HL-60 (cell line): ENCODE results near the gene TRAM2.

Experiments
- DNase-seq, 2 experiments: peaks; one replicate each; pipeline ENCODE4 v3.0.0-alpha.2; 2010 to 2020; ENCODE audit warnings: low read depth in 1 of 2, low spot score in 1 of 2
- H3K27ac ChIP-seq: fragments of 250-450 bp; sonication (Bioruptor Pico); replicated peaks from 2 replicates; pipeline ENCODE4 v1.5.1; 2020; ENCODE audit warnings: mild to moderate bottlenecking, moderate library complexity
- H3K27me3 ChIP-seq: fragments of 250-450 bp; sonication (Bioruptor Pico); 2 replicates; pipeline ENCODE4 v1.5.1; 2021; ENCODE audit warnings: mild to moderate bottlenecking, moderate library complexity; ENCODE audit not compliant: insufficient read depth, poor library complexity, severe bottlenecking
- H3K4me3 ChIP-seq: replicated peaks from 2 replicates; pipeline ENCODE4 v1.5.1; 2011; ENCODE audit warnings: mild to moderate bottlenecking, control low read depth, low read length; ENCODE audit not compliant: insufficient read depth
- GABPA ChIP-seq: IDR thresholded peaks from 2 replicates; pipeline ENCODE4 v1.6.1; 2012; ENCODE audit warnings: low read depth
- POLR2AphosphoS5 ChIP-seq: IDR thresholded peaks from 2 replicates; pipeline ENCODE4 v1.6.1; 2012; ENCODE audit warnings: low read depth
- REST ChIP-seq: IDR thresholded peaks from 2 replicates; pipeline ENCODE4 v1.6.1; 2012; ENCODE audit warnings: low read depth; ENCODE audit not compliant: insufficient replicate concordance
- SPI1 ChIP-seq: IDR thresholded peaks from 2 replicates; pipeline ENCODE4 v1.6.1; 2012; ENCODE audit warnings: low read depth, mild to moderate bottlenecking, borderline replicate concordance
- TF ChIP-seq, protein P1 (sequence below): IDR thresholded peaks from one replicate; pipeline ENCODE4 v1.5.1; 2011; ENCODE audit warnings: low read length, control low read depth, inconsistent platforms; ENCODE audit not compliant: insufficient read depth

Gene TRAM2

GRCh38 chr6:52566853-52567279 lies 10.0 kb downstream of the TRAM2 start:
- no peak for TF ChIP-seq REST
- TF ChIP-seq SPI1: no peak
- TF ChIP-seq, protein P1, sequence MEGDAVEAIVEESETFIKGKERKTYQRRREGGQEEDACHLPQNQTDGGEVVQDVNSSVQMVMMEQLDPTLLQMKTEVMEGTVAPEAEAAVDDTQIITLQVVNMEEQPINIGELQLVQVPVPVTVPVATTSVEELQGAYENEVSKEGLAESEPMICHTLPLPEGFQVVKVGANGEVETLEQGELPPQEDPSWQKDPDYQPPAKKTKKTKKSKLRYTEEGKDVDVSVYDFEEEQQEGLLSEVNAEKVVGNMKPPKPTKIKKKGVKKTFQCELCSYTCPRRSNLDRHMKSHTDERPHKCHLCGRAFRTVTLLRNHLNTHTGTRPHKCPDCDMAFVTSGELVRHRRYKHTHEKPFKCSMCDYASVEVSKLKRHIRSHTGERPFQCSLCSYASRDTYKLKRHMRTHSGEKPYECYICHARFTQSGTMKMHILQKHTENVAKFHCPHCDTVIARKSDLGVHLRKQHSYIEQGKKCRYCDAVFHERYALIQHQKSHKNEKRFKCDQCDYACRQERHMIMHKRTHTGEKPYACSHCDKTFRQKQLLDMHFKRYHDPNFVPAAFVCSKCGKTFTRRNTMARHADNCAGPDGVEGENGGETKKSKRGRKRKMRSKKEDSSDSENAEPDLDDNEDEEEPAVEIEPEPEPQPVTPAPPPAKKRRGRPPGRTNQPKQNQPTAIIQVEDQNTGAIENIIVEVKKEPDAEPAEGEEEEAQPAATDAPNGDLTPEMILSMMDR: no peak
- no peak for TF ChIP-seq GABPA

DNA sequence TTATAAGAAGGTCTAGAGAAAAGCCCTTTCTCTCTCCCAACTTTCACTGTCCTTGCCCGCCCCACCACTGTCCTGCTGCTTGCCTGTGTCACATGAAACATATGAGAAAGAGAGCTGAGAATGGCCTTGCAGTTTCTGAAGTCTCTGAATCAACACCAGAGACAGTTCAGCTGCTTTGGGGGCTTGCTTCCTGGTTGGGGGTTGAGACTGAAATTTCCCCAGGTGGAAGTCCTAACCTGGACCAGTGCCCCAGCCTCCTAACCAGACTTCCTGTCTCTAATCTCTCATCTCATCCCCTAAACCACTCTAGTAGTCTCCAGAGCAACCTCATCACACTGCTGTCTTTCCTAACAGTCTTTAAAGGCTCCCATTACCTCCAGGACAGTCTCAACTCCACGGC lies 10.7 kb downstream of the TRAM2 start:
- no peak for TF ChIP-seq POLR2AphosphoS5
- TF ChIP-seq, protein P1: no peak
- no peak for TF ChIP-seq GABPA
- TF ChIP-seq REST: no peak
- no peak for TF ChIP-seq SPI1
- no peak for DNase-seq
- H3K4me3 ChIP-seq: no peak overlapping the region
- H3K27ac ChIP-seq: no peak overlapping the region
- H3K27me3 ChIP-seq: no peaks in the 10 kb centered on the region

More at GRCh38 chr6:52566853-52567279, 10.0 kb downstream of the TRAM2 start:
- H3K4me3 ChIP-seq: no peak overlapping the region
- H3K27ac ChIP-seq: no peak overlapping the region
- H3K27me3 ChIP-seq: no peaks in the 10 kb centered on the region
- no peak for DNase-seq

GRCh38 chr6:52564856-52565255 lies 12.0 kb downstream of the TRAM2 start:
- Histone ChIP-seq H3K27me3 (no peaks in the 10 kb centered on the region), H3K27ac (no peak overlapping the region), H3K4me3 (no peak overlapping the region)
- DNase-seq: no peak
- TF ChIP-seq, protein P1: no peak
- no peak for TF ChIP-seq REST
- TF ChIP-seq GABPA: no peak
- TF ChIP-seq SPI1: no peak
- TF ChIP-seq POLR2AphosphoS5: no peak
